DMS153 (cell line): ENCODE data around the gene CYBA.

Experiments
- DNase-seq: peaks from one replicate; lab custom pipeline; 2025; lab: John Stamatoyannopoulos, UW

CYBA gene

DNA sequence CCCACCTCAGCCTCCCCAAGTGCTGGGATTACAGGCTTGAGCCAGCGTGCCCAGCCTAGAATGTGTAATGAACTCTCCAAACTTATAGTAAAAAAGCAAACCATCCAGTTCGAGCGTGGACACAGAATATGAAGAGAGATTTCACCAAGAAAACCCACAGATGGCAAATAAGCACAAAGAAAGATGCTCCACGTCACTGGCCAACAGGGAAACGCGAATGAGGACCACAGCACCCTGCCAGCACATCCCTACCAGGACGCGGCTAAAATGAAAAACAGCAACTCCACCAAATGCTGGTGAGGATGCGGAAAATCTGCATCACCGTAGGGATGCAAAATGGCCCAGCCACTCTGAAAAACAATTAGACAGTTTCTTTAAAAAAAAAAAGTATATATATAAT lies 10.6 kb upstream of the CYBA start:
- DNase-seq = no peak

DNA sequence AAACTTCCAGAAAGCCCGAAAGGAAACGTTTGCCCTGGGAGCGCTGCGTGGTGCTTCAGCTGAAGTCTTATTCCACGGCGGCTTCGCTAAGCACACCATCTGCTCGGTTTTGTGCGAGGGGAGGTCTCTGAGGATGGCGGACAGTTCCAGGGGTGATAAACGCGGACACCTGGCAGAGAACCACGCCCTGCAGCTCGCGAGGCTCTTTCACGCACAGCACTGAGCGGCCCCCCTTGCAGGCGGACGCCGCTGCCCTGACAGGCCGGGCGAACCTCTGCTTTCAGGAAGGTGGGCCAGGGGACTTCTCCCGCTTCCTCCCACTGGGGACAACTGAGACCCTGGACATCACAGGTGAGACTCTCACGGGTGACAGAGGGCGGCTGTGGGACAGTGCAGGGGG lies 8.3 kb upstream of the CYBA start:
- DNase-seq = no peak

DNA sequence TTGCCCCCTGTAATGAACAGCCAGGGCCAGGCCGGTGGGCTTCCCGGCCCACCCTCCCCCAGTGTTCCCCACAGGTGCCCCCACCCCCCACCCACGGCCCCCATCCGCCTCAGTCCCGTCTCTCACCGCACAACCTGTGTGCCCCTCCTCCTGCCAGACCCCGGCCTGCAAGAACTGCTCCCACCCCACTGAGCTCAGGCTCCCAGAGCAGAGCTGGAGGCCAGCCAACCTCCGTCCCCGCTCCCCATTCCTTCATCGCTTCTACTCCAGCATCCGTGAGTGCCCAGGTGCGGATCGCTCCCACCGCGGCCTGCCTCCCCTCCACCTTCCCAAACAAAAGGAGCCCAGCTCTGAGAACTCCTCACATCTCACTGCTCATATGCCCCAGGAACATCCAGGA lies 7.9 kb upstream of the CYBA start:
- DNase-seq = no peak

DNA sequence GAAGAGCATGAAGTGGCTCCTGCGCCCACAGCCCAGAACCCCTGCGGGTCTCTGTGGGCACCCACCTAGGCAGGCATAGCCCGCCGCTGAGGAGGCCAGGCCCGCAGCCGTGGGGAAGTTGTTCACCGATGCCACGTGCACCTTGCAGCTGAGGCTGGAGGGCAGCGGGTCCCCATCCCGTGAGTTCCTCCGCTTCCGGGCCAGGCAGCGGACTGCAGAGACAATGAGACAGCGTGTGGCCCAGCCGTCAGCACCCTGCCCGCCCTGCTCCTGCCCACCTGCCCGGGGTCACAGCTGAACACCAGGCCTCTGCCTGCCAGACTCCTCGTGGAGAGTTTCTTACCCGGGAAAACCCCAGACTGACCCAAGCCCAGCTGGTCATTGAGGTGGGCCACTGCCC lies 6.5 kb upstream of the CYBA start:
- DNase-seq = no peak

DNA sequence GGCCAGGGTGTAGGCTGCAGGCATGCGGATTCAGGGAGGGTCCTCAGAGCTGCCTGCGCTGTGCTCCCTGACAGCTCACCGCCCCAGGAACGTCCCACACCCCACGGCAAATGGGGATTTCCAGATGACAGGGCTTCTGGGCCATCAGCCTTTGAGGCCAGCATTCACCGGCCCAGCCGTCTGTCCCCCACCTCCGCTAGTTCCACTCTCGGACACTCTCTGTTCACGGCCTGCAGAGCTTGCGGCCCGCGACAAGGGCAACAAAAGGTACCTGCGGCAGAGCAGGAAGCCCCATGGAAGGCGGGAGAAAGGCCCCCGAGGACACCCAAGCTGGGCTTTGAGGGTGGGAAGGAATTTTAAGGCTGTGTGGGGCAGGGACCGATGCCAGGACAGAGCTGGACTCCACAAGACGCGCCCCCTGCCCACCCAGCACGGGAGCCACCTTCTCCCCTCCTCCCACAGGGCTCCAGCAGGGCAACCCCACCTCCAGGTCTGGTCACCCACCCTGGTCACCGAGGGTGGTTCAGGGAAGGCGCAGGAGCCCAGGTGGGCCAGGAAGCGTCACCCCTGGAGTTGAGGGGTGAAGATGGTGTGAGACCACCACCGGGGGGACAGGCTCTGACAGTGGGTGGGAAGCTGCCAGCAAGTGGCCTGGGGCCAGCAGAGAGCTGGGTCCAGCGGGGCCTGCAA lies 5.6 kb upstream of the CYBA start:
- DNase-seq = no peak

DNA sequence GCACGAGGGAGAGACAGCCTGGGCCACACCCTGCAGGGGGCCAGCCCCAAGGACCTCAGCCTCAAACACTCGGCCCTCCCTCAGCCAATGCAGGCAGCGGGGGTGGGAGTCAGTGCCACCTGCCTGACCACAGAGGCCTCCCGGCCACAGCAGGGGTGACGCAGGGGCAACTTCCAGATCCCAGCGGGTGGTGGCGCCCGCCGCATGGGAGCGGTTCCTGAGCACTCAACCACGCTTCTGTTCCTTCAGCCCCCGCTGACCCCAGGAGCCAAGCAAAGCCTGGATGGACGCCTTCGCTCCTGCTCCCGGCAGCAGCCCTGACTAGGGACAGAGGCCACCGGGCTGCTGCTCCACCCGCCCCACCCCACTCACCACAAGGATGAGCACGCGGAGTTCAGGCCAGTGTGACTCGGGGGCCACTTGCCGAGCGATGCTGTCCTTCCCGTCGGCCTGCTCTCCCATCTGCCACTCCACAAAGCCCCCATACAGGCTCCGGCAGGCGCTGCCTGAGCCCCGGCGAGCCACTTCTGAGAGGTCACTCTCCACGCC lies 5.0 kb upstream of the CYBA start:
- DNase-seq = no peak

DNA sequence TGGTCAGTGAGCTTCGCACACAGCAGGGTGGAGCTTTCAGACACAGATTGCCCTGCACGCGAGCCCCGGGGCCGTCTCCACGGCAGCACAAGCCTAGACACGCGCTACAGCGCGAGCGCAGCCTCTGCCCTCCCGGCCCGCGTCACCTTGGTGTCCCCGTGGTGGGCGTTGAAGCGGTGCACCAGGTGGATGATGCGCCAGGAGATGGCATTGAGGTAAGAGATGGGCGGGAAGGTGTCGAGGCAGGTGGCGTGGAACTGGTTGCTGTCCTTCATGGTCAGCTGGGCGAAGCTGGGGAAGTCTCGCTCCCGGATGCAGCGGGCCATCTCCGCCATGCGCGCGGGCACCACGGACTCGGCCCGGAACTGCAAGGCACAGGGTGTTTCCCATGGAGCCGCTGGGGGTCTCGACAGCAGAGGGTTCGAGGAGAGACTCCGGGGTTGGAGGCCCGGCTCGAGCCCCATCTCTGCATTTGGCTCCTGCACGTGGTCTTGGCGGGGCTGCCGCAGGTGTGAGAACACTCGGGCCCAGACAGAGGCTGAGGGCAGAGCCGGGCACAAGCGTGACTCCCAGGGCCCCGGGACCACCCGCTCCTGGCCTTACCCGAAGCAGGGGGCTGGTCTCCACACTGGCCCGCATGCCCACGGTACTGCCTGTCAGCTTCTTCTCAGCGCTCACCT lies 4.3 kb upstream of the CYBA start:
- DNase-seq = no peak

DNA sequence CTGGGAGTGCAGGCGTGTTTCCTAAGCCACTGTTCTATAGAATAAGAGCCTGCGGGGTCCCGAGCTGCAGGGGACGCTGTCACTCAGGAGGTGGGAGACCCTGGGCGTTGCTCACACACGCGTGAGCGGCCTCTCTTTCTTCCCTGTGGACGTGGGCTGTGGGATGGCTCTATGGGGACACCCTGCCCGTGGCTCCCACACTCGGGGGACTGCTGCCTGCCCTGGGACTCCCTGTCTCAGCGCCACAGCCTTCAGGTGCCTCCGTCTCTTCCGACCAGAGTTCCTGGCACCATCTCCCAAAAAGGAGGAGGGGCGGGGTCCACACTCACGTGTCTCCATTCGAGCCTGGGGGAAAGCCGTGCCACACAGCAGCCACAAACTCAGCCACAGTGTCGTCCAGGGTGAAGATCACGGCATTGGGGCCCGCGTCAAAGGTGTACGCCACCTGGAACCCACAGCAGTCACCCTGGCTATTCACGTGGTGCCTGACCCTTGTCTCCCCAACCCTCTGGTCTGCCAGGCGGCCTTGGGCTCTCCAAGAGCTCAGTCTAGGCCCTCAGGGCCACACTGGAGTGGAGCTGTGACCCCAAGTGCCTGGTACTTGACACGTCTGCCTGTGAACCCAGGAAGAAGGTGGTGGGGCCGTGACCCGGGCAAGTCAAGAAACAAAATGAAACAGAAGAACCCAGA lies 3.7 kb upstream of the CYBA start:
- DNase-seq = no peak

DNA sequence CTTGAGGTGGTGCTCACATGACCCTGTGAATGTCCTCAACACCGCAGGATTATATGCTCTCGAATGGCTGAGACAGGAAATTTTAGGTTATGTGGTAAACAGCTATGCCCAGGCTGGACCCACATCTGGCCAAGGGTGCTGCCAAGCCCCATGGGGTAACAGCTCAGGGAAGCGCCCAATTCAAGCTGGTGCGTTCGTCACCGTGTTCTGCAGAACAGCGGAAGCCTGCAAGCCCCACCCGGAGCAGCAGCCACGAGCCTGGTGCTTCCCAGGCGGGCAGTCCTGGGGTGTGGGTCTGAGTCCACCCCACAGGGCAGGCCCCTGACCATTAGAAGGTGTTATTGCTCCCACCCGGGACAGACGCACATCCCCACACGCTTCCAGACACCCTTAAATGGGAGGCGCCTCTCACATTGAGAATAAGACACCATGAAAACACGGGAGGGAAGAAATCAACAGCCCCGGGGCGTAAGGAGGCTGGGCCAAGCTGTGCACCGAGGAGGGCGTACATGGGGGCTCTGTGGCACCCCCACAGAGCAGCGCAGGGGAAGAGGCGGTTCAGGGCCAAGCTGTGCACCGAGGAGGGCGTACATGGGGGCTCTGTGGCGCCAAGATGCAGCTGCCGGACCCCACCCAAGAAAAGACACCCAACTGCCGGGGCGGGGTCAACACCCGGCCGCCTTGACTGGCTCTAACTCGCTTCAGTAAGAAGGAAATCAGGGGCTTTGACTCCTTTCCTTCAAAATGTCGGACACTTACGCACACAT lies 2.9 kb upstream of the CYBA start:
- DNase-seq = no peak

DNA sequence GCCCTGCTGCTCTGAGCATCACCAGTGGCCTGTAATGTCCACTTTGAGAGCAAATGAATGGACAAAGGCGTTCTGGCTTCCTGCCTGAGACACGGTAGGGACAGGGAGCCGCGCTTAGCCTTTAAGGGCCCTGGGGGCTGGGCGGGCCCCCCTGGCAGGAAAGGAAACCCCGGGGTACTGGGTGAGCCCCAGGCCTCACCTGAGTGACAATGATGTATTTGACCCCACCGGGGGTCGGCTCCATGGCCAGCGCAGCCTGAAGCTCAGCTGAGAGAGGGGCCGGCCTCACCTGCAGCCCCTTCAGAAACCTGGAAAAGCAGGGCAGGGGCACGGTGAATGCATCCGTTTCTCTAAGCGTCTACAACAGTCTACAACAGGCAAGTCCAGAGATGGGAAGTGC lies 2.2 kb upstream of the CYBA start:
- no peak for DNase-seq

DNA sequence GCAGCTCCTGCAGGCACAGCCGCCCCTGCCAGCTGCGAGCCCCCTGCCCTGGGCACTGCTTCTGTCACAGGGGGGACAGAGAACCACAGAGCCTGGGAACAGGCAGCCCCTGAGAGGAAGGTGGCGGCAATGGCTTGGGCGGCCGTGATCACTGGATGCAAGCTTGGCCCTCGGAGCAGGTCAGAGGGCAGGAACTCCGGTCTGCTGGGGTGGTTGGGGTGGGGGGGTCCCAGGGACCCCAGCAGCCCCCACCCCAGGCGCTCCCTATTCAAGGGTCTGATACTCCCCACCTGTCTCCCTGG lies 1.9 kb upstream of the CYBA start:
- DNase-seq = no peak

DNA sequence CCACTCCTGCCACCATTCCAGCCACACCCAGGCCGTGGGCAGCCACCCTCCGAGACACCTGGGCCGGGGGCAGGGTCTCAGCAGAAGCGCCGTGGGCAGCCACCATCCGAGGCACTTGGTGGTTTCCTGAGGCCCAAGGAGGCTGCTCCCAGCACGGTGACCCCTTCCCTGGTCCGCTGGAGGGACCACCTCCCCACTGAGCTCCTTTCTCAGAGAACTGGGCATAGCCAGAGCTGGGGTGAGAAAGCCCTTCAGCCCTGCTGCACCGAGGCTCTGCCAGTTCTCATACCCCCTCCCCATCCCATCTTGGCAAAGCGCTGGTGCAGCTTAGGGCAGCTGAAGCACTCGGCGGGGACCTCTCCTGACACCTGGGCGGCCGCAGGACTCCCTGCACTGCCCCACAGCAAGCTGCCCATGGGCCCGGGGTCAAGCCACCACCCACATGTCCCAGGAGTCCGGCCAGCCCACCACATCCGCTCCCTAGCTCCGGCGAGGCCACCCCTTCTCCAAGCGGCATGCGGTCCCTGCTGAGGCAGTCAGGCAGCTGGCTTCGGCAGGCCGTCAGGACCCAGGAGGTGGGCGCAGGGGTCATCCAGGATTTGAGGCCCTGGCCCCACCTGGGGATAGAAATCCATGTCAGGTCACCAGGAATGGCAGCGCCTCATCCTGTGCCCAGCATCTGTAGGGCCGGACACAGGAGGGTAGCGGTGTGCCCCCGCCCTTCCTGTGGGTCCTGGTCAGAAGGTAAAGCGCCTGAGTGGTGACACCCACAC lies 1.3 kb upstream of the CYBA start:
- no peak for DNase-seq

DNA sequence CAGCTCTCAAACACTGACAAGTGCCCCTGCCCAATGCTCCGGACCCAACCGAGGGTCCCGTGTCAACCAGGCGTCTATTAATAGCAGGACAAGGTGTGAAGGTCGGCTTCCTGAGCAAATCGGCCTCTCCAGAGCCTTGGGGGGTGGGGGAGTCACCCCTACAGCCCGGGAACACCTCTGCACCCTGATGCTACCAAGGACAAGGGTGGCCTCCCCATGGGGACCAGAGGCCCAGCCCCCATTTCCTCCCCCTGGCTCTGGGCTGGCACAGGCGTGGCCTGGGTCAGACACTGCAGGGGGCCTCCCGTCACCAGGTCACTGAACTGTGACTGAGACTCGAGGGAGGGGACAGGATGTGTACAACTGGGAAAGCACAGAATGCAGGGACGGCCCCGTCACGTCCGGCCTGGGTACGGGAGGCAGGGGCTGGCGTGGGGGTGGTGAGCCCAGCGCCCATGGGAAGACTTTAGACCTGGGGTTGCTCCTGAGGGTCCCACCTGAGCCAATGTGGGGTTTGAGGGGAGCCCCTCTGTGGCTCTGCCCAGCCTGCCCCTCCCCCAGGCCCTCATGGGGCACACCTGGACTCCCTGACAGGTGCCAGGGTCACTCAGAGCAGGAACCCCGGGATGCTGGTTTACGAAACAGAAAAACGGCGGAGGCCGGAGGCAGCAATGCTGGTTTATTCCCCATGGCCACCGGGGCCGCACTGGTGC lies 579 bp upstream of the CYBA start:
- DNase-seq = peak; percentile 73

DNA sequence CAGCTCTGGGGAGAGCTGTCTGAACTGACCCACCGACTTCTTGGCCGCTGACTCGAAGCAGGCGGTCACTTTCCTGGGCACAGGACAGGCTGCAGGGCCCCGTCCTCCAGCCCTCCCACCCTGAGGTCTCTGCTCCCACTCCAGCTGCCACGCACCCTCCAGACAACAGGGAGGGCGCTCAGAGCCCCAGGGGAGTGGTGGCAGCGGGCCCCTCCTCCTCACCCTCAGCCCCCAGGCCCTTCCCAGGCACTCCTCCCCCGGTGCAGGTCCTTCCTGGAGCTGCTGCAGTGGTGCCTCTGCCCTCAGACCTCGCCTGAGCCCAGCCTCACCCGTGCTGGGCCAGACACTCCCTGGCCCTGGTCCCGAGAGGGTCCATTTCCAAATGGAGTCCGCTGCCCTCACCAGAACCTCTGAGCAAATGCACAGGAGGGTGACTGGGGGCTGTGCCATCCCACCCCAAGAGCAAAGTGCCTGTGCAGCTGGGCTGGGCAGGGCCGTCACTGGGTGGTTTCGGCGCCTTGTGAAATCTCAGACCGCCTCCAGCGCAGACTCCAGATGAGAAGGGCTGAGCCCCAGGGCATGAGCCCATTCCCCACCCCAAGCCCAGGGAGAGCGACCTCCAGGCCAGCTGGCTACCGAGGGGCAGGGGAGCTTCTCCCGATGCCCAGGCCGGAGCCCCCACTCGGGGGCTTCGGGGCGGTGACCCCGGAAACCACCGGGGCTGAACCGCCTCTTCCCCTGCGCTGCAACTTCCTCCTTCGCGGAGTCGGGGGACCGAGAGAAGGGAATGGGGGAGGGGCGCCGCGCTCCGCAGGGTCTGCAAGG lies 717 bp downstream of the CYBA start:
- no peak for DNase-seq

DNA sequence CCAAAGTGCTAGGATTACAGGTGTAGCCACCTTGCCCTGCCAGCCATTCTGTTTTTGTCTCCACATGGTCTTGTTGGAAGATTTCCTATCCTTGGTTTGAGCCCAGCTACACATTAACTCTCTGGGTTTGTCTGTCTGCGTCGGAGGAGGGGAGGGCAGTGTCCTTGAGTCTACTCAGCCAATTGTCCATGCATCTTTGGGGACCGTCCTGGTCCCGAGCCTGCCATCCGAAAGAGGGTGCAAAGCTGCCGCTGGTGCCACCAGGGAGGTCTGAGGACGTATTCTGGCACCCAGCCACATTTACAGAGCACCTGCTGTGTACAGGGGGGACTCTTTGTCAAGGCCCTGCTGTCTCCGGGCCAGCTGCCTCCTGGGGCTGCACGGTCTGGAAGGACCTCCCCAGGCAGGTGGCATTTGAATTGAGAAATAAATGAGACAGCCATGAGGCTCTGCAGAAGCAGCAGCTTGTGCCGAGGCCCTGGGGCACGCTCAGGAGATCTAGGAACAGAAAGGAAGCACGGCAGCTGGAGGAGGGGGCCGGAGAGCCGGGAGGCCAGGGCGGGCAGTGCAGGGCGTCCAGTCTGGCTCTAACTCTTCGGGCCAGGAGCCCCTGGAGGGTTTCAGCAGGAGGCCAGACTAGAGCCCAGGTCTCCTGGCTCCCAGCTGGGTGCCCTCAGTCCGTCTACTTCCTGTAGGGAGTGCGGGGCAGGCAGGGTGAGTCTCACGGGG lies 1.5 kb downstream of the CYBA start:
- peak; percentile 36 for DNase-seq

DNA sequence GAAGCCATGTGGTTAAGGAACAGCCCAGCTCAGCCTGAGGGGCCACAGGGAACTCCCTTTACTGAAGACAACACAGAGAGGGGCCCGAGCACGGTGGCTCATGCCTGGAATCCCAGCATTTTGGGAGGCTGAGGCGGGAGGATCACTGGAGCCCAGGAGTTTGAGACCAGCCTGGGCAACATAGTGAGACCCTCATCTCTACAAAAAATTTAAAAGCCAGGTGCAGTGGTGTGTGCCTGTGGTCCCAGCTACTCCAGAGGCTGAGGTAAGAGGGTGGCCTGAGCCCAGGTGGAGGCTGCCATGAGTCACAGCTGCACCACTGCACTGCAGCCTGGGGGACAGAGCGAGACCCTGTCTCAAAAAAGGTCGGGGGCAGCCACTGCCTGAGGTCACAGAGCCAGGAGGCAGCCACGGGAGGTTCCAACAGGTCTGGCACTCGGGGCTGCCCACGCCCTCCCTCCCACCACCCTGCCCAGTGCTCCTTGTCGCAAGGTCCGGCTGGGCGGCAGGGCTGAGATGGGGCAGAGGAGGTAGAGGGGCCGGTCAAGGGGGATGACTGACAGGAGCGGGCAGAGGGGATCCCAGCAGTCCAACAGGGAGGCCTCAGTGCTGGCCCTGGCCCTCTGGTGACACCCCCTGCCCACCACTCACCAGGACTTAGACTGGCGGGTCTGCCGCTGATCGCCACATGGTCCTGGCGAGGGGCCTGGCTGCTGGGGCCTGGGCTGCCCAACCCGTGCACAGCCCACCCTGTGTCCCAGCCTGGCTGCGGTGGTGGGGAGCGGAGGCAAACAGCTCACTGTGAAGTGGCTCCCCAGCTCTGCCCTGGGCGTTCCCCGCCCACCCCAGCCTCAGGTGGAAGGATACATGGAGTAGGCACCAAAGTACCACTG lies 3.4 kb downstream of the CYBA start:
- DNase-seq = no peak

DNA sequence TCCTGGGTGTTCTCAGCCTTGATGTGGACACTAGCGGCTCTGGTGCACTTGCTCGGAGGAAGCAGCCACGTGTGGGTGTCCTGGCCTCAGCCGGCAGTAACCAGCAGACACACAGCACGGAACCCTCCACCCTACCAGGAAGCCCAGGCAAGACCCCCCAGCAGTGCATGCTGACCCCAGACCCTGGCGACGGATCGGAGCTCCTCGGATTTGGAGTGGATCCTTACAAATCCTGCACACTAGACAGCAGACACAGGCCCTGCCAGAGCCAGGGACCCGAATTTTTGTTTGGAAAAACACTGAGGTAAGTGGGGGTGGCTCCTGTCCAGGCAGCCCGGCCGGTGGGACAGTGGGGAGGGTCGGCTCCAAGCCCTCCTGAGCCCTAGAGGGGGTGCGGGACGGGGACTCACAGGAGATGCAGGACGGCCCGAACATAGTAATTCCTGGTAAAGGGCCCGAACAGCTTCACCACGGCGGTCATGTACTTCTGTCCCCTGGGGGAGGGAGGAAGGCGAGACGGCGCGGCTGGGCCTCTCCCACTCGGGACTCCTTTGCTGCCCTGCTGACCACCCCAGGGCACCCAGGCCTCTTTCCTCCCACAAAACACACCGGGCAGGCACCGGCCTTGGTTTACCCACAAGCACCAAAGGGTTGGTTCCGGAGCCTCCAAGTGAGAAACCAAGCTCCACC lies 4.4 kb downstream of the CYBA start:
- DNase-seq = no peak

DNA sequence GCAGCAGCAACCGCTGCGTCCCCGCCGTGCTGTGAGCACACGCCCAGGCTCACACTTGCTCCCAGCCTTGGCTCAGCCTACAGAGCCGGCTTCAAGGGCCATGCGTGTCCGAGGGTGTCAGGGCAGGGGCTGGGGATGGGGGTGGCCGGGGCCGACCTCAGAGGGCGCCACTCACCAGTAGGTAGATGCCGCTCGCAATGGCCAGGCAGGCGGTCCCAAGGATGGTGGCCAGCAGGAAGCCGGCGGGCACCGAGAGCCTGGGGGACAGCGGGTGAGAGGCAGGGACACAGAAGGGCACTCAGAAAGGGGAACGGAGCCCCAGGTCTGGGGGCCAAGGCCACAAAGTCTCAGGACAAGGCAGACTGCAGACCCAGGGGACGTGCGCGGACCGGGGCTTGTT lies 4.9 kb downstream of the CYBA start:
- DNase-seq = no peak
